IPS-18a (cell line): ENCODE results near the gene ERF.

ENCODE experiments used
- H3K27ac ChIP-seq: one replicate; pipeline ENCODE4 v1.5.1; 2013; ENCODE audit warnings: low read length
- H3K27me3 ChIP-seq: one replicate; pipeline ENCODE4 v1.6.1; 2013; ENCODE audit warnings: mild to moderate bottlenecking, low read length; ENCODE audit not compliant: control insufficient read depth, insufficient read depth
- H3K36me3 ChIP-seq: one replicate; pipeline ENCODE4 v1.6.1; 2013; ENCODE audit warnings: low read depth, low read length; ENCODE audit not compliant: control insufficient read depth
- H3K4me1 ChIP-seq: one replicate; pipeline ENCODE4 v1.6.1; 2013; ENCODE audit warnings: low read depth, low read length; ENCODE audit not compliant: control insufficient read depth
- H3K4me3 ChIP-seq: one replicate; pipeline ENCODE4 v1.5.1; 2013; ENCODE audit warnings: low read length
- H3K9ac ChIP-seq: one replicate; pipeline ENCODE4 v1.6.1; 2013; ENCODE audit warnings: mild to moderate bottlenecking, low read length, moderate library complexity
- H3K9me3 ChIP-seq: one replicate; pipeline ENCODE4 v1.6.1; 2013; ENCODE audit warnings: low read depth, low read length; ENCODE audit not compliant: control insufficient read depth

Gene ERF

DNA sequence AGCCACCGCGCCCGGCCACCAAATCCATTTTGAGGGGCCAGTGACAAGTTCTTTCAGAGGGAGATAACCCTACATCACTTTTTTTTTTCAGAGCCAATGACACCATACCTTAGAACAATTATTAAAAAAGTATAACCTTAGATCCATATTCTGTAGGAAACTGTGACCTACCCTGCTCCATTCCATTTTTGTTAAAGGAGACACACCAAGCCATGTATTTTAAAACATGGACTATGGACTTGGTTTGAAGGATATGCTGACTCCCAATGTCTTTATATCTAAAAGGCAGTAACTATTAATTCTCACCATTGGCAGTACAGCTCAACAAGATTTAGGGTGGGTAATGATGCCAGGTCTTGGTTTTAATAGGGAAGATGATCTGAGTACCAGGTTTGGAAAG, 13.6 kb downstream of the ERF start:
- no peak overlapping the region for H3K27ac ChIP-seq
- no peaks in the 10 kb centered on the region for H3K9me3 ChIP-seq
- H3K4me3 ChIP-seq: peak overlapping the region; percentile 67
- peaks cover 15% of the 10 kb centered on the region for H3K4me1 ChIP-seq
- H3K27me3 ChIP-seq: no peaks in the 10 kb centered on the region
- H3K36me3 ChIP-seq: peaks cover 5% of the 10 kb centered on the region
- H3K9ac ChIP-seq: peak overlapping the region; percentile 50

- Histone ChIP-seq H3K9ac (no peak overlapping the region), H3K27me3 (no peaks in the 10 kb centered on the region), H3K4me1 (peaks cover 11% of the 10 kb centered on the region), H3K27ac (no peak overlapping the region), H3K4me3 (no peak overlapping the region), H3K36me3 (peaks cover 18% of the 10 kb centered on the region), H3K9me3 (no peaks in the 10 kb centered on the region)
Measured at GRCh38 chr19:42239544-42240220, 15.2 kb downstream of the ERF start.

DNA sequence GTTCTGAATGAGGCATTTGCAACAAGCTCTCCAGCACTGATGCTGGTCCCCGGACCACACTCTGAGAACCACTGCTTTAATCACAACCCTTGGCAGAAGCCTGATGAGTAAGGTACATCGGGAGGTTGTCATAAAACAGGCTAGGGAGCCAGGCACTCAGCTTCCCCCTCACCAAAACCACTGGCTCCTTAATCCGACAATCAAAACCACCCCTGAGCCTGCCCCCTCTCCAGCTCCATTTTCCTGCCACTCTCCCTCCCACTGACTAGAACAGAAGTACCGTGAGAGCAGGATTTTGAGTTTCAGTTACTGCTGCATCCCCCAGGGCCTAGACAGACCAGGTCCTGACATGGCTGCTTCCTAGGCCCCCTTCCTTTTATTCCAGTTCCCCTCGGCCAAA, 19.7 kb downstream of the ERF start:
- Histone ChIP-seq H3K9ac (no peak overlapping the region), H3K4me3 (no peak overlapping the region), H3K27me3 (no peaks in the 10 kb centered on the region), H3K27ac (no peak overlapping the region), H3K4me1 (no peaks in the 10 kb centered on the region), H3K36me3 (peaks cover 47% of the 10 kb centered on the region), H3K9me3 (no peaks in the 10 kb centered on the region)

DNA sequence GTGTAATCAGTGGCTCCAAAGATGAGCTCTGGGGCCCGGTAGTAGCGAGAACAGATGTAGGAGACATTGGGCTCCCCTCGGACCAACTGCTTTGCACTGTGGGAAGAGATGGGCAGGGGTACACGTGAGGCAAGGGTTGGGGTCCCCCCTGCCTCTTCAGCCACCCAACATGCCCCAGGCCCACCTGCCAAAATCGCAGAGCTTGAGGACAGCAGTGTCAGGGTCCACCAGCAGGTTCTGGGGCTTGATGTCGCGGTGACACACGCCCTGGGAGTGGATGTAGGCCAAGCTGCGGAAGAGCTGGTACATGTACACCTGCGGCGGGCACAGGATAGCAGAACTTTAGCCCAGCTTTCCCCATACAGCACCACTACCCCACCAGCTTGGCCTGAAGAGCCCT, 20.6 kb downstream of the ERF start:
- H3K9me3 ChIP-seq: no peaks in the 10 kb centered on the region
- no peak overlapping the region for H3K27ac ChIP-seq
- H3K4me1 ChIP-seq: no peaks in the 10 kb centered on the region
- no peak overlapping the region for H3K9ac ChIP-seq
- H3K4me3 ChIP-seq: no peak overlapping the region
- peaks cover 51% of the 10 kb centered on the region for H3K36me3 ChIP-seq
- H3K27me3 ChIP-seq: no peaks in the 10 kb centered on the region

DNA sequence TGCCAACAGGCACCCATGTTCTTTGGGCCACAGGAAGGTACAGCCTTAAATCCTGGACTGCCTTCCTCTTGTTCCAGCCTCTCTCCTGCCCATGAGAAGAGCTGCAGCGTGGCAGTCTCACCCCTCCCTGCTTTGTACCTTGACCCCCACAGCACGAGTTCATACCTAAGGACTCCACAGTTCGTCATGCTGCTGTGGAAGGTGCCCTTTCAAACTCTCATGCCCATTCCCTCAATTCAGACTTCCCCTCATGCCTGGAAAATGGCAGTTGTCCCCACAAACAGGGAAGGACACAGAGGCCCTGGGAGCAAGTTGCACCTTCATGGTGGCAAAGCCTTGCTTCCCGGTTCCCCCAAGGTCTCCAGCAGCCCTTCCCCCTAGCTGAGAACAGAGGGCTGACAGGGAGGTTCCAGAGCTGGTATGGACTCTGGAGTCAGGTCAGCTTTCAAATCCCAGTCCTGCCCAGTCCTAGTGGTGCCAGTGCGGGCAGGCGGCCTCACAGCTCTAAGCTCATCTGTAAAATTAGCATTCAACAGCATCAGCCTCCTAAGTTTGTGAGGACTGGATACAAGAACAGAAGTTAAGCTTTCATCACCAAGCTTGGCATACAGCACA, 21.1 kb downstream of the ERF start:
- no peak overlapping the region for H3K4me3 ChIP-seq
- H3K9ac ChIP-seq: no peak overlapping the region
- no peak overlapping the region for H3K27ac ChIP-seq
- H3K27me3 ChIP-seq: no peaks in the 10 kb centered on the region
- no peaks in the 10 kb centered on the region for H3K4me1 ChIP-seq
- H3K9me3 ChIP-seq: no peaks in the 10 kb centered on the region
- peaks cover 51% of the 10 kb centered on the region for H3K36me3 ChIP-seq

- H3K9me3 ChIP-seq: no peaks in the 10 kb centered on the region
- no peaks in the 10 kb centered on the region for H3K4me1 ChIP-seq
- H3K36me3 ChIP-seq: peaks cover 55% of the 10 kb centered on the region
- no peak overlapping the region for H3K27ac ChIP-seq
- H3K4me3 ChIP-seq: no peak overlapping the region
- H3K9ac ChIP-seq: no peak overlapping the region
- no peaks in the 10 kb centered on the region for H3K27me3 ChIP-seq
Measured at GRCh38 chr19:42233106-42233505, 21.8 kb downstream of the ERF start.

DNA sequence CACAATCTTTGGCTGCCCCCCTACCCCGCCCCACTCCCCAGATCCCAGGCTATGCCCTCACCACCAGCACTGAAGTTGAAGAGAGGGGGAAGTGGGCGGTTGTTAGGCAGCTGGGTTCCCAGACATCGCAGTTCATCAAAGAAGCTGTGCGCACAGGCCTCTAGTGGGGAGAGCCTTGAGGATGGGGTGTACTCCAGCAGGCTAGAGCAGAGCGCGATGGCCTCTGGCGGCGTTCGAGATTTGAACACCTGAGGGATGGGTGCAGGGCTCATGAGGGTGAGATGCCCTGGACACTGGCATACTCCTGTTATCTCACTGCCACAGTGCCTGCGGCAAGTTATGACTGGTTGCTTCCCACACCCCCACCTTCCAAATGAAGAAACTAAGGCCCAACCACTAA, 22.5 kb downstream of the ERF start:
- no peak overlapping the region for H3K9ac ChIP-seq
- no peak overlapping the region for H3K27ac ChIP-seq
- H3K36me3 ChIP-seq: peaks cover 55% of the 10 kb centered on the region
- no peaks in the 10 kb centered on the region for H3K4me1 ChIP-seq
- no peaks in the 10 kb centered on the region for H3K9me3 ChIP-seq
- H3K4me3 ChIP-seq: no peak overlapping the region
- no peaks in the 10 kb centered on the region for H3K27me3 ChIP-seq

DNA sequence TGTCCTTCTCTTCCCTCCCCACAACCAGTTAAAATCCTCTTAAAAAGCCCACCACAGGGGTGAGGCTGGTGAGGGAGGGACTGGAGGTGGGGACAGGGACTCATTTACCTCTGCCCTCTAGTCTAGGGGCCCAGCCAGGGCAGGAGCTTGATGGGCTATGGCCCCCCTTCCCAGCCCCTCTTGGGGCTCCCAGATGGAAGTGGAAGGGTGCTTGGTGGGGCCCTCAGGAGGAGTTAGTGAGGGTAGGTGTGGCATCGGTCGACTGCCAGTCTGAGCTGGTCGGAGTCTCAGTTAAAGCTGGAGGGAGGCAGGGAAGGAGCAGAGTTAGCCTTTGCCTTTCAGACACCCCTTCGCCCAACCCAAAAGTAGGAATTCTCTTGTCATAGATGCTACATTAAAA, 24.4 kb downstream of the ERF start:
- no peak overlapping the region for H3K27ac ChIP-seq
- no peaks in the 10 kb centered on the region for H3K27me3 ChIP-seq
- H3K9me3 ChIP-seq: no peaks in the 10 kb centered on the region
- H3K9ac ChIP-seq: no peak overlapping the region
- H3K36me3 ChIP-seq: peaks cover 58% of the 10 kb centered on the region
- H3K4me1 ChIP-seq: no peaks in the 10 kb centered on the region
- no peak overlapping the region for H3K4me3 ChIP-seq

DNA sequence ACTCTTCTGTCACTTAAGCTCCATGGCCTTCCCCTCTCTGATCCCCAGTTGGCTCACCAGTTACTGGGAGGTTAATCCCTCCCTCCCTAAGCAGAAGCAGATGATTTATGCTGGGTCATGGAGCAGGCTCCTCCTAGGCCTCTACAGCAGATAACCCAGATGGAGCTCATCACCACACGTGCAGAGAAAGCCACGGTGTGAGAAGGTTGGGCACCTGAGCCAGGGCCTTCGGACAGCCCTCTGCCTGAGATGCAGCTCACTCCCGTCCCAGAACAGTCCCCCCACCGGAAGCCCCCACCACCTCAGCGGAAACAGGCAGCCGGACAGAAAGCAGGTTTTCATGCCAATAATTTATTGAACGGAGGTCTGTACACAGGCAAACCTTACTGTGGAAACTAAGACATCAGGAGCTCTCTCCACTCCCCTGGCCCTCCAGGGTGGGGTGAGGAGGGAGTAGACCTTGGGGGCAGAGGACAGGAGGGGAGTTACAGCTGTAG, 25.0 kb downstream of the ERF start:
- Histone ChIP-seq H3K9ac (no peak overlapping the region), H3K36me3 (peaks cover 56% of the 10 kb centered on the region), H3K27ac (no peak overlapping the region), H3K4me3 (no peak overlapping the region), H3K27me3 (no peaks in the 10 kb centered on the region), H3K9me3 (no peaks in the 10 kb centered on the region), H3K4me1 (no peaks in the 10 kb centered on the region)

DNA sequence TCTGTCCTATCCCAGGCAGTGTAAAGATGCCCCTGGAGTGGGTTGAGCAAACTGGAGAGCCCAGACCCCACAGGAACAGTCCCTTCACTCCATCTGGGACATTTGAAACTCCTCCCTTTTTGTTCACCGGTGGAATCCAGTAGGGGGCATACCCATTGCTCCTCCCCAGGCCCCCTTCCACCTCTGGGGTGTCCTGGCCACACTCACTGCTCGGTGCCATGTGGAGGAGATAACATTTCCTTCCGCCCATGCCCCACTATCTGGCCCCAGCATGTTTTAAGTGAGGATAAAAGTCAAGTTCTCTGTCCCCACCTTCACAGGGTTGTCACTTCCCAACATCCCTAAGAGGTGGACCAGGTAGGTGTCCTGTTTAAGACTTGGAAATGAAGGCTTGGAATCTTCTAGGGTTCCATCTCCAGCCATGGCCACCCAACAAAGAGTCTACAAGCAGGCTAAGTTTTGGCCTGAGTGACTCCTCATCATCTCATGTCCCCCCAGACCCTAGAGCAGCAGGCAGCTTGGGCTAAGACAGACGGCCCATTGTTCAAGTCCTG, 25.6 kb downstream of the ERF start:
- peaks cover 57% of the 10 kb centered on the region for H3K36me3 ChIP-seq
- H3K9ac ChIP-seq: no peak overlapping the region
- no peaks in the 10 kb centered on the region for H3K4me1 ChIP-seq
- H3K4me3 ChIP-seq: no peak overlapping the region
- no peak overlapping the region for H3K27ac ChIP-seq
- no peaks in the 10 kb centered on the region for H3K9me3 ChIP-seq
- no peaks in the 10 kb centered on the region for H3K27me3 ChIP-seq

DNA sequence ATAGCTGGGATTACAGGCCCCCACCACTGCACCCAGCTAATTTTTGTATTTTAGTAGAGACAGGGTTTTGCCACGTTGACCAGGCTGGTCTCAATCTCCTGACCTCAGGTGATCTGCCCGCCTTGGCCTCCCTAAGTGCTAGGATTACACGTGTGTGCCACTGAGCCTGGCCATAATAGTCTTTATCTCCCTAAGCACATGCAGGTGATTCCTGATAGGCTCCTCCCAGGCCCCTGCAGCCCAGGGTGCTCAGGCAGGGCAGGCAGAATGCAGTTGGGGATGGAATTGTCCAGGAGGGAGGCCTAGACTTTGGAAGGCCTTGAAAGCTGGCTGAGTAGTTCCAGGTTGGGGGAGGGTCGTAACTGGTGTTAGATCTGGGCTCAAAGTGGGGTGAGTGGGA, 26.3 kb downstream of the ERF start:
- H3K36me3 ChIP-seq: peaks cover 54% of the 10 kb centered on the region
- no peaks in the 10 kb centered on the region for H3K9me3 ChIP-seq
- H3K27ac ChIP-seq: no peak overlapping the region
- H3K4me1 ChIP-seq: no peaks in the 10 kb centered on the region
- no peak overlapping the region for H3K9ac ChIP-seq
- H3K4me3 ChIP-seq: no peak overlapping the region
- H3K27me3 ChIP-seq: no peaks in the 10 kb centered on the region

DNA sequence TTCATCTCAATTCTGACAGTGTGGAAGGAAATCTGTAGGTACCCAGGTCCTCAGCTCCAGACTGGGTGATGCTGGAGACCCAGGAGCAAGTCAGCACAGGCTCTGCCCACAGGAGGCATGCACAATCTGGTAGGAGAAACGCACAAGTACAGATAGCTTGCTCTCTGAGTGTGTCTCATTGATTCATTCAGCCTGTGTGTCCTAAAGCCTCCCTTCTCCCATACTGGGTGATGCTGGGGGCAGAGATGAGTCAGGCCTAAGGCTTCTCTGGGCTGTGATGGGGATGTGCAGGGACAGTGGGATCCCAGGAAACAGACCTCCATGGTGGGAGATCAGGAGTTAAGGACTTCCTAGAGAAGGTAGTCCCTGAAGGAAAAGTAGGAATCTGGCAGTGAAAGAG, 28.0 kb downstream of the ERF start:
- Histone ChIP-seq H3K9ac (no peak overlapping the region), H3K4me3 (no peak overlapping the region), H3K27me3 (no peaks in the 10 kb centered on the region), H3K9me3 (no peaks in the 10 kb centered on the region), H3K36me3 (peaks cover 46% of the 10 kb centered on the region), H3K27ac (no peak overlapping the region), H3K4me1 (no peaks in the 10 kb centered on the region)
